Glutamatergic neuron (in vitro differentiated cells): Measurements from ENCODE around the gene PSMD1. TPM values are rescaled to one million over a fixed set of nuclear protein-coding genes. Genes with fewer than 3 reads are reported as not detected.

Experiments
- DNase-seq: peaks from one replicate; pipeline ENCODE4 v3.0.0; 2022
- H3K27ac Mint-ChIP-seq: one replicate; pipeline ENCODE4 v1.8.0; 2020; ENCODE audit warnings: mild to moderate bottlenecking, mixed read lengths, inconsistent platforms; ENCODE audit not compliant: unreplicated experiment
- H3K27me3 Mint-ChIP-seq: one replicate; pipeline ENCODE4 v1.8.0; 2020; ENCODE audit warnings: mild to moderate bottlenecking, moderate library complexity, mixed read lengths, inconsistent platforms; ENCODE audit not compliant: unreplicated experiment
- H3K36me3 Mint-ChIP-seq: one replicate; pipeline ENCODE4 v1.8.0; 2020; ENCODE audit warnings: mild to moderate bottlenecking, mixed read lengths, inconsistent platforms; ENCODE audit not compliant: unreplicated experiment
- H3K4me1 Mint-ChIP-seq: one replicate; pipeline ENCODE4 v1.8.0; 2020; ENCODE audit warnings: mild to moderate bottlenecking, low read depth, mixed read lengths, inconsistent platforms; ENCODE audit not compliant: unreplicated experiment
- H3K4me3 Mint-ChIP-seq: one replicate; pipeline ENCODE4 v1.8.0; 2020; ENCODE audit warnings: mild to moderate bottlenecking, mixed read lengths, inconsistent platforms; ENCODE audit not compliant: unreplicated experiment
- H3K9me3 Mint-ChIP-seq: one replicate; pipeline ENCODE4 v1.8.0; 2020; ENCODE audit warnings: mild to moderate bottlenecking, moderate library complexity, mixed read lengths, inconsistent platforms; ENCODE audit not compliant: unreplicated experiment
- CTCF ChIP-seq: fragments of 200-600 bp; sonication (generic); IDR thresholded peaks from one replicate; pipeline ENCODE4 v1.5.0; 2021; ENCODE audit not compliant: partially characterized antibody, unreplicated experiment
- total RNA-seq: library from RNA; stranded (reverse); fragmentation: NEBNext Ultra II Directional; extraction: Animal tissue kit (Norgen Biotek cat#: 25700); gene quantifications from one replicate; pipeline ENCODE4 v1.2.1, GENCODE V29; 2021; ENCODE audit not compliant: unreplicated experiment

The PSMD1 gene
- total RNA-seq, 1 donor from 2014 or later = 126 TPM

DNA sequence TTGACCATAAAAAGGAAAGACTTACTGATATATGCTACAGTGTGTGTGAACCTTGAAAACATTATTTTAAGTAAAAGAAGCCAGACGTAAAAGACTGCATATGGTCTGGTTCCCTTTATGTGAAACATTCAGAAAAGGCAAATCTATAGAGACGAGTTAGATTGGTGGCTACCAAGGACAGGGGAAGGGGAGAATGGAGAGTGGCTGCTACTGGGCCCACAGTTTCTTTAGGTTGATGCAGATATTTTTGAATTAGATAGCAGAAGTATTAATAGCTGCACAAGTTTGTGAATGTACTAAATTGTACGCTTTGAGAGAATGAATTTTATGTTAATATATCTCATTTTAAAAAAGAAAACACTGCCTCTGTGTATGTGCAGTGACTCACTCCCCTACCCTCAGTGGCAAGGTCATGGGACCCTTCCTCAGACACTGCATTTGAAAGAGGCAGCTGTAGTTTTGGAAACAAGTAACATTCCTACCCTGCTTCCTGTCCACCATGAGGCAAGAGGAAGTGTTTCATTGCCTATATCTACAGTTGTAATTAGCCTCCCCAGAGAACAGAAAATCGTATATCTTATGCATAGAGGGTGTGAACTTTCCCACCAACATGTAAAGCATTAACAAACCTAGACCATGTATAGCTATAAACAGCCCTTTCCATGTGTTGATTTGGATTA is 111.9 kb downstream of the PSMD1 start:
- TF ChIP-seq CTCF = no peak
- no peak for DNase-seq
- no peak overlapping the region for H3K27ac Mint-ChIP-seq
- H3K4me3 Mint-ChIP-seq = no peak overlapping the region
- no peaks in the 10 kb centered on the region for H3K4me1 Mint-ChIP-seq
- H3K36me3 Mint-ChIP-seq = no peaks in the 10 kb centered on the region
- H3K9me3 Mint-ChIP-seq = no peaks in the 10 kb centered on the region
- H3K27me3 Mint-ChIP-seq = no peaks in the 10 kb centered on the region

DNA sequence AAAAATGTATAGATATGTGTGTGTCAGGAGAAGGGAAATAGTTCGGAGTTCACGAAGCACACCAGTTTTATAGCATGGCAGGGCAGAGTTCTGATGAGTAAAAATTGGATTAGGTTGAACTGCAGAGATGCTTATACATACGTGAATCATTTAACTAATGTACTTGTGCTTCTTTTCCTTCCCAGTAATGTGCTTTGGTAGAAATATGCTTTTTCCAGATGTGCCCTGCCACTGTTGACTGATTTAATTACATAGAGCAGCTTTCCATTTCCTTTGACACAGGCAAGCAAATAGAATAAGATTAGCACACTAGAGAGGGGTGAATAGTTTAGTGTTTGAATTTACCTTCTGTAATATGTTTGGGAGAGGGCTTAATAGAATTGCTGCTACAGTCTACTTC is 112.8 kb downstream of the PSMD1 start:
- H3K4me3 Mint-ChIP-seq = no peak overlapping the region
- H3K9me3 Mint-ChIP-seq = no peaks in the 10 kb centered on the region
- H3K4me1 Mint-ChIP-seq = no peaks in the 10 kb centered on the region
- H3K27me3 Mint-ChIP-seq = no peaks in the 10 kb centered on the region
- H3K27ac Mint-ChIP-seq = no peak overlapping the region
- no peak for DNase-seq
- H3K36me3 Mint-ChIP-seq = no peaks in the 10 kb centered on the region
- TF ChIP-seq CTCF = no peak

DNA sequence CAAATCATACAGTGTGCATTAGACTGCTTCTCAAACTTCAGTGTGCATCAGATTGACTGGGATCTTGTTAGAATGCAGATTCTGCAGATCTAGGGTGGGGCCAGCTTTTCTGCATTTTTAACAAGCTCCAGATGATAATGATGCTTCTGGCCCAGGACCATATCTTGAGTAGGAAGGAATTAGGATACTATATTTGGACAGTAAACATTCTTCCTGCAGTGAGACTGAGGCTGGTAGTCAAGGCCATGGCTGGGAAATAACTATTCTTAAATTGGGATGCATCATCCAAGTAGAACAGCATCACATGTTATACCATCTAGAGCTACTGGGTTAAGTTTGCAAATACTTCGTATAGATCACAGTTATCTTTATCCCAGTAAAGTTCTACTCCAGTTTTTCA is 113.4 kb downstream of the PSMD1 start:
- Mint-ChIP-seq H3K36me3 (no peaks in the 10 kb centered on the region), H3K4me3 (no peak overlapping the region), H3K27me3 (no peaks in the 10 kb centered on the region), H3K27ac (no peak overlapping the region), H3K4me1 (no peaks in the 10 kb centered on the region), H3K9me3 (no peaks in the 10 kb centered on the region)
- DNase-seq = no peak
- TF ChIP-seq CTCF = no peak

DNA sequence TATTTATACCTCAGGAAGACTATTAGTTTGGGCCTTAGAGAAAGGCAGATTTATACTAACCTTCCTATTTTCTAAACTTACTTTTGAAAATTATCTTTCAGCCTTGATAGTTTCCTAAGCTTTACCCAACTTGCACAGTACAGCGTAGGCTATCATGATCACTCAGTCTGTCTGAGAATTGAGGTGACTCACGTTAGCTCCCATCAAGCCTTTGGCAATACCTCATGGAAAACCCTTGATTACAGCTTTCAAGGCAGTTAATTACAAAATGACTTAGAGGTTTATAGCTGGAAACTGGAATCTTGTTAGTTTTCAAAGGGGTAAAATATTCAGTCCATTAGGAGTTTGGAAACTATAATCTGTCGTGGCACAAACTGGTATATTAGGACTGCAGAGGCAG is 115.4 kb downstream of the PSMD1 start:
- peaks cover 4% of the 10 kb centered on the region for H3K9me3 Mint-ChIP-seq
- DNase-seq = no peak
- H3K4me3 Mint-ChIP-seq = no peak overlapping the region
- no peak overlapping the region for H3K27ac Mint-ChIP-seq
- TF ChIP-seq CTCF = no peak
- H3K27me3 Mint-ChIP-seq = peaks cover 2% of the 10 kb centered on the region
- no peaks in the 10 kb centered on the region for H3K36me3 Mint-ChIP-seq
- H3K4me1 Mint-ChIP-seq = no peaks in the 10 kb centered on the region

GRCh38 chr2:231174211-231174651 is 117.6 kb downstream of the PSMD1 start:
- no peak for TF ChIP-seq CTCF
- Mint-ChIP-seq H3K27me3 (peaks cover 2% of the 10 kb centered on the region), H3K9me3 (peaks cover 4% of the 10 kb centered on the region), H3K4me3 (no peak overlapping the region), H3K27ac (no peak overlapping the region), H3K36me3 (no peaks in the 10 kb centered on the region), H3K4me1 (no peaks in the 10 kb centered on the region)
- no peak for DNase-seq
